NCI-H187 (cell line): ENCODE results near the gene CFTR.

Experiments
- DNase-seq, 2 experiments: peaks; one replicate each; lab custom pipeline; 2025; lab: John Stamatoyannopoulos, UW

The CFTR gene

GRCh38 chr7:117652943-117653680 lies 173.3 kb downstream of the CFTR start:
- DNase-seq: no peak

- no peak for DNase-seq
These were observed 175.0 kb downstream of the CFTR start for GRCh38 chr7:117654780-117655179.

GRCh38 chr7:117656806-117657205 lies 177.0 kb downstream of the CFTR start:
- no peak for DNase-seq

GRCh38 chr7:117659531-117660011 lies 179.7 kb downstream of the CFTR start:
- DNase-seq: no peak

- DNase-seq: no peak
These were observed 181.5 kb downstream of the CFTR start for GRCh38 chr7:117661328-117661727.

GRCh38 chr7:117664047-117664446 lies 184.2 kb downstream of the CFTR start:
- no peak for DNase-seq

- DNase-seq: no peak
These were observed 185.5 kb downstream of the CFTR start for GRCh38 chr7:117665368-117665767.

GRCh38 chr7:117666031-117666430 lies 186.2 kb downstream of the CFTR start:
- no peak for DNase-seq

GRCh38 chr7:117666689-117667088 lies 186.9 kb downstream of the CFTR start:
- DNase-seq: no peak

GRCh38 chr7:117667456-117667855 lies 187.6 kb downstream of the CFTR start:
- no peak for DNase-seq

- no peak for DNase-seq
These were observed 190.0 kb downstream of the CFTR start for GRCh38 chr7:117669818-117670217.

GRCh38 chr7:117672453-117672852 lies 192.6 kb downstream of the CFTR start:
- no peak for DNase-seq

GRCh38 chr7:117673367-117673766 lies 193.5 kb downstream of the CFTR start:
- no peak for DNase-seq

- no peak for DNase-seq
These were observed 194.0 kb downstream of the CFTR start for GRCh38 chr7:117673839-117674238.

- no peak for DNase-seq
These were observed 194.8 kb downstream of the CFTR start for GRCh38 chr7:117674617-117675016.

- DNase-seq: no peak
These were observed 195.9 kb downstream of the CFTR start for GRCh38 chr7:117675497-117676435.

- no peak for DNase-seq
These were observed 199.3 kb downstream of the CFTR start for GRCh38 chr7:117679120-117679519.

GRCh38 chr7:117682681-117683385 lies 203.0 kb downstream of the CFTR start:
- DNase-seq: no peak

GRCh38 chr7:117683430-117684175 lies 203.8 kb downstream of the CFTR start:
- DNase-seq: no peak

GRCh38 chr7:117685795-117686194 lies 206.0 kb downstream of the CFTR start:
- no peak for DNase-seq

- DNase-seq: no peak
These were observed 206.6 kb downstream of the CFTR start for GRCh38 chr7:117686311-117686935.
